HEK293 (cell line): ENCODE data around the gene EBF3.

Experiments
- CTCF ChIA-PET: fragments of 350-600 bp; formaldehyde crosslinking; extraction: SDS; loops from one replicate; lab custom pipeline; 2021; ENCODE audit warnings: antibody characterized with exemption; lab: Yijun Ruan, JAX
- POLR2A ChIA-PET: fragments of 300-600 bp; formaldehyde crosslinking; extraction: SDS; loops from one replicate; lab custom pipeline; 2020; ENCODE audit warnings: antibody characterized with exemption, inconsistent platforms; lab: Yijun Ruan, JAX
- H3K27ac ChIP-seq: fragments of 200-500 bp; sonication (Bioruptor generic); 2 replicates; pipeline ENCODE4 v1.5.1; 2014; ENCODE audit warnings: low read depth, low read length, control low read depth, inconsistent platforms; ENCODE audit errors: extremely low read depth
- H3K36me3 ChIP-seq, 2 experiments: fragments of 200-500 bp in 1 of 2; sonication (Bioruptor generic) in 1 of 2; 1 replicate in 1 of 2; 2 replicates in 1 of 2; pipeline ENCODE4 v1.5.1; 2014 to 2017; ENCODE audit warnings: inconsistent platforms in 2 of 2, low read length in 2 of 2; ENCODE audit not compliant: control insufficient read depth in 2 of 2, insufficient read depth in 1 of 2
- H3K4me1 ChIP-seq: fragments of 200-500 bp; sonication (Bioruptor generic); 2 replicates; pipeline ENCODE4 v1.5.1; 2014; ENCODE audit warnings: mild to moderate bottlenecking, low read length, inconsistent platforms; ENCODE audit not compliant: control insufficient read depth, insufficient read depth
- H3K4me3 ChIP-seq: 2 replicates; pipeline ENCODE4 v1.5.1; 2011; ENCODE audit warnings: low read depth, mild to moderate bottlenecking, control low read depth, low read length, moderate library complexity
- H3K9me3 ChIP-seq: fragments of 200-500 bp; sonication (Bioruptor generic); 2 replicates; pipeline ENCODE4 v1.5.1; 2014; ENCODE audit warnings: low read depth, low read length, inconsistent platforms; ENCODE audit not compliant: control insufficient read depth, insufficient read depth
- HOXA7 ChIP-seq: sonication (generic); formaldehyde crosslinking; IDR thresholded peaks from 2 replicates; pipeline ENCODE4 v1.8.1; 2022; ENCODE audit warnings: missing genetic modification reagents, borderline replicate concordance
- KLF8 ChIP-seq: fragments of 450-650 bp; formaldehyde crosslinking; IDR thresholded peaks from 2 replicates; pipeline ENCODE4 v1.5.1; 2016; ENCODE audit warnings: missing biosample characterization, missing genetic modification characterization
- KLF9 ChIP-seq: fragments of 450-650 bp; formaldehyde crosslinking; IDR thresholded peaks from 2 replicates; pipeline ENCODE4 v1.5.1; 2016; ENCODE audit warnings: missing biosample characterization, missing genetic modification characterization, low read depth
- RBAK ChIP-seq: fragments of 450-650 bp; formaldehyde crosslinking; IDR thresholded peaks from 2 replicates; pipeline ENCODE4 v1.5.1; 2016; ENCODE audit warnings: missing biosample characterization, missing genetic modification characterization
- REST ChIP-seq: fragments of 450-650 bp; formaldehyde crosslinking; IDR thresholded peaks from 2 replicates; pipeline ENCODE4 v1.5.1; 2016; ENCODE audit warnings: missing biosample characterization, missing genetic modification characterization
- SALL2 ChIP-seq: fragments of 450-650 bp; formaldehyde crosslinking; IDR thresholded peaks from 2 replicates; pipeline ENCODE4 v1.5.0; 2017; ENCODE audit warnings: missing biosample characterization, mild to moderate bottlenecking, missing genetic modification characterization, borderline replicate concordance
- TSHZ1 ChIP-seq: fragments of 450-650 bp; formaldehyde crosslinking; IDR thresholded peaks from 2 replicates; pipeline ENCODE4 v1.5.1; 2016; ENCODE audit warnings: missing biosample characterization, missing genetic modification characterization, borderline replicate concordance
- ZBTB10 ChIP-seq: fragments of 450-650 bp; formaldehyde crosslinking; IDR thresholded peaks from 2 replicates; pipeline ENCODE4 v1.5.1; 2016; ENCODE audit warnings: missing biosample characterization, missing genetic modification characterization
- ZFP41 ChIP-seq: fragments of 450-650 bp; formaldehyde crosslinking; IDR thresholded peaks from 2 replicates; pipeline ENCODE4 v1.5.1; 2016; ENCODE audit warnings: missing biosample characterization, missing genetic modification characterization, borderline replicate concordance
- ZNF175 ChIP-seq: fragments of 450-650 bp; formaldehyde crosslinking; IDR thresholded peaks from 2 replicates; pipeline ENCODE4 v1.5.1; 2016; ENCODE audit warnings: missing biosample characterization, missing genetic modification characterization
- ZNF302 ChIP-seq: fragments of 450-650 bp; formaldehyde crosslinking; IDR thresholded peaks from 2 replicates; pipeline ENCODE4 v1.5.1; 2016; ENCODE audit warnings: missing biosample characterization, missing genetic modification characterization, low read depth
- ZNF449 ChIP-seq: fragments of 450-650 bp; formaldehyde crosslinking; IDR thresholded peaks from 2 replicates; pipeline ENCODE4 v1.5.1; 2017; ENCODE audit warnings: missing biosample characterization, mild to moderate bottlenecking, missing genetic modification characterization, moderate library complexity
- ZNF501 ChIP-seq: fragments of 450-650 bp; formaldehyde crosslinking; IDR thresholded peaks from 2 replicates; pipeline ENCODE4 v1.5.1; 2016; ENCODE audit warnings: missing biosample characterization, missing genetic modification characterization
- ZNF560 ChIP-seq: fragments of 450-650 bp; formaldehyde crosslinking; IDR thresholded peaks from 2 replicates; pipeline ENCODE4 v1.5.1; 2017; ENCODE audit warnings: missing biosample characterization, missing genetic modification characterization, borderline replicate concordance
- ZNF747 ChIP-seq: fragments of 450-650 bp; formaldehyde crosslinking; IDR thresholded peaks from 2 replicates; pipeline ENCODE4 v1.5.1; 2016; ENCODE audit warnings: missing biosample characterization, missing genetic modification characterization

EBF3 gene

GRCh38 chr10:129921801-129922597, 42.1 kb downstream of the EBF3 start:
- no peak for TF ChIP-seq ZNF302 (tag by site-specific recombination)
- TF ChIP-seq ZNF175 (tag by site-specific recombination): no peak
- no peak for TF ChIP-seq ZBTB10
- no peak for TF ChIP-seq ZFP41
- TF ChIP-seq SALL2 (tag by site-specific recombination): no peak
- TF ChIP-seq KLF8 (tag by site-specific recombination): no peak
- no peak for TF ChIP-seq ZNF501 (tag by site-specific recombination)
- TF ChIP-seq ZNF560 (tag by site-specific recombination): no peak
- no peak for TF ChIP-seq TSHZ1
- TF ChIP-seq KLF9 (tag by site-specific recombination): no peak
- no peak for TF ChIP-seq REST
- TF ChIP-seq ZNF449 (tag by site-specific recombination): no peak
- no peak for TF ChIP-seq RBAK (tag by site-specific recombination)
- TF ChIP-seq HOXA7 (CRISPR knock-in tag): no peak
- no peak for TF ChIP-seq ZNF747 (tag by site-specific recombination)
- H3K4me1 ChIP-seq: no peaks in the 10 kb centered on the region
- no peaks in the 10 kb centered on the region for H3K9me3 ChIP-seq
- ChIA-PET CTCF (no interaction called here), POLR2A (no interaction called here)
- no peaks in the 10 kb centered on the region for H3K36me3 ChIP-seq
- H3K27ac ChIP-seq: no peak overlapping the region
- no peak overlapping the region for H3K4me3 ChIP-seq
